ENCODE results near the gene MOB4. TPM values are rescaled to one million over a fixed set of nuclear protein-coding genes. Genes with fewer than 3 reads are reported as not detected.
"Not testable (repeated sequence)": the region's sequence is repeated elsewhere in the genome, so short reads cannot be mapped to it uniquely, and the experiment has no call there.

Gene MOB4
- total RNA-seq, 1 experiment from 2014 or later, result 28.3 TPM

DNA sequence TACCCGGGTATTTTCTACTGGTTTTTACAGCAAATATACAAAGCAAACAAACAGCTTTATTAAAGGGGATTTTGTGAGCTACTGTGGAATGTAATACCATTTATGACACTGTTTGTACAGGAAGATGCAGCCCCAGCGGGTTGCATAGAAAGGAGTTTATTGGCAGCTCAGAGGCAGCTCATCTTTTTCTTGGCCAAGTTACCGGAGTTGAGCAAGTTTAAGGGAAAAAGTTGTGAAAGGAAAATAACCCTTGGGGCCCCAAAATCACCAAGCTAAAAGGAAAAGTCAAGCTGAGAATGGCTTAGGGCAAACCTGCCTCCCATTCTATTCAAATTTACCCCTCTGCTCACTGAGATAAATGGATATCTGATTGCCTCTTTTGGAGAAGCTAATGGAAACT lies 60.8 kb downstream of the MOB4 start:
- Mint-ChIP-seq H3K4me1 (ENCODE audit: low read depth, unreplicated experiment) (no peaks in the 10 kb centered on the region), H3K4me3 (ENCODE audit: low read depth, unreplicated experiment) (no peak overlapping the region), H3K27ac (ENCODE audit: unreplicated experiment) (no peak overlapping the region), H3K9me3 (ENCODE audit: low read depth, unreplicated experiment) (peaks cover 5% of the 10 kb centered on the region), H3K27me3 (ENCODE audit: unreplicated experiment) (no peaks in the 10 kb centered on the region), H3K36me3 (ENCODE audit: insufficient read depth, unreplicated experiment) (peaks cover 17% of the 10 kb centered on the region)
- CTCF ChIA-PET, result interaction anchor here (0.6 to 0.9 kb wide), 2 partner anchors 23 to 562 kb away, joined by 3 to 5 read pairs; no protein-coding TSS in a partner anchor
- BruUV-seq (replicated peaks), result no TSS peak
- TF ChIP-seq, protein P1, sequence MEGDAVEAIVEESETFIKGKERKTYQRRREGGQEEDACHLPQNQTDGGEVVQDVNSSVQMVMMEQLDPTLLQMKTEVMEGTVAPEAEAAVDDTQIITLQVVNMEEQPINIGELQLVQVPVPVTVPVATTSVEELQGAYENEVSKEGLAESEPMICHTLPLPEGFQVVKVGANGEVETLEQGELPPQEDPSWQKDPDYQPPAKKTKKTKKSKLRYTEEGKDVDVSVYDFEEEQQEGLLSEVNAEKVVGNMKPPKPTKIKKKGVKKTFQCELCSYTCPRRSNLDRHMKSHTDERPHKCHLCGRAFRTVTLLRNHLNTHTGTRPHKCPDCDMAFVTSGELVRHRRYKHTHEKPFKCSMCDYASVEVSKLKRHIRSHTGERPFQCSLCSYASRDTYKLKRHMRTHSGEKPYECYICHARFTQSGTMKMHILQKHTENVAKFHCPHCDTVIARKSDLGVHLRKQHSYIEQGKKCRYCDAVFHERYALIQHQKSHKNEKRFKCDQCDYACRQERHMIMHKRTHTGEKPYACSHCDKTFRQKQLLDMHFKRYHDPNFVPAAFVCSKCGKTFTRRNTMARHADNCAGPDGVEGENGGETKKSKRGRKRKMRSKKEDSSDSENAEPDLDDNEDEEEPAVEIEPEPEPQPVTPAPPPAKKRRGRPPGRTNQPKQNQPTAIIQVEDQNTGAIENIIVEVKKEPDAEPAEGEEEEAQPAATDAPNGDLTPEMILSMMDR (IDR thresholded peaks at IDR 0.05; ENCODE audit: unreplicated experiment), result no peak
- DNase-seq, result no peak
- intact Hi-C loops (cut with micrococcal nuclease; ENCODE audit: unreplicated experiment), result no loop called here

- Mint-ChIP-seq H3K36me3 (ENCODE audit: insufficient read depth, unreplicated experiment) (peaks cover 11% of the 10 kb centered on the region), H3K27ac (ENCODE audit: unreplicated experiment) (no peak overlapping the region), H3K4me1 (ENCODE audit: low read depth, unreplicated experiment) (no peaks in the 10 kb centered on the region), H3K27me3 (ENCODE audit: unreplicated experiment) (no peaks in the 10 kb centered on the region), H3K4me3 (ENCODE audit: low read depth, unreplicated experiment) (no peak overlapping the region), H3K9me3 (ENCODE audit: low read depth, unreplicated experiment) (peaks cover 5% of the 10 kb centered on the region)
- BruUV-seq (replicated peaks), result no TSS peak
- no peak for DNase-seq
- intact Hi-C loops (cut with micrococcal nuclease; ENCODE audit: unreplicated experiment), result no loop called here
- TF ChIP-seq, protein P1 (IDR thresholded peaks at IDR 0.05; ENCODE audit: unreplicated experiment), result no peak
- CTCF ChIA-PET, result no interaction called here
These were observed 61.6 kb downstream of the MOB4 start for GRCh38 chr2:197577446-197577845.

DNA sequence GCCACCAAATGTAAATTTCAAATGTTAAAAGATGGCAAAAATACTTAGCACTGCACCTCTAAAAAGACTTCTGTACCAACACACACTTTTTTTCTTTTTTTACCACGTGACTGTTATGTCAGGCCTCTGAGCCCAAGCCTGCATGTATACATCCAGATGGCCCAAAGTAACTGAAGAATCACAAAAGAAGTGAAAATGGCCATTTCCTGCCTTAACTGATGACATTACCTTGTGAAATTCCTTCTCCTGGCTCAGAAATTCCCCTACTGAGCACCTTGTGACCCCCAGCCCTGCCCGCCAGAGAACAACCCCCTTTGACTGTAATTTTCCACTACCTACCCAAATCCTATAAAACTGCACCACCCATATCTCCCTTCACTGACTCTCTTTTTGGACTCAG lies 62.4 kb downstream of the MOB4 start:
- H3K4me1 Mint-ChIP-seq (ENCODE audit: low read depth, unreplicated experiment); H3K27me3 Mint-ChIP-seq (ENCODE audit: unreplicated experiment); intact Hi-C loops (cut with micrococcal nuclease; ENCODE audit: unreplicated experiment); H3K9me3 Mint-ChIP-seq (ENCODE audit: low read depth, unreplicated experiment); H3K36me3 Mint-ChIP-seq (ENCODE audit: insufficient read depth, unreplicated experiment); BruUV-seq (replicated peaks); H3K27ac Mint-ChIP-seq (ENCODE audit: unreplicated experiment); H3K4me3 Mint-ChIP-seq (ENCODE audit: low read depth, unreplicated experiment); CTCF ChIA-PET; DNase-seq: not testable (repeated sequence)

- H3K4me1 Mint-ChIP-seq (ENCODE audit: low read depth, unreplicated experiment); CTCF ChIA-PET; DNase-seq; H3K27ac Mint-ChIP-seq (ENCODE audit: unreplicated experiment); H3K27me3 Mint-ChIP-seq (ENCODE audit: unreplicated experiment); intact Hi-C loops (cut with micrococcal nuclease; ENCODE audit: unreplicated experiment); BruUV-seq (replicated peaks); H3K9me3 Mint-ChIP-seq (ENCODE audit: low read depth, unreplicated experiment); H3K36me3 Mint-ChIP-seq (ENCODE audit: insufficient read depth, unreplicated experiment); H3K4me3 Mint-ChIP-seq (ENCODE audit: low read depth, unreplicated experiment): not testable (repeated sequence)
These were observed 64.3 kb downstream of the MOB4 start for GRCh38 chr2:197580166-197580565.

DNA sequence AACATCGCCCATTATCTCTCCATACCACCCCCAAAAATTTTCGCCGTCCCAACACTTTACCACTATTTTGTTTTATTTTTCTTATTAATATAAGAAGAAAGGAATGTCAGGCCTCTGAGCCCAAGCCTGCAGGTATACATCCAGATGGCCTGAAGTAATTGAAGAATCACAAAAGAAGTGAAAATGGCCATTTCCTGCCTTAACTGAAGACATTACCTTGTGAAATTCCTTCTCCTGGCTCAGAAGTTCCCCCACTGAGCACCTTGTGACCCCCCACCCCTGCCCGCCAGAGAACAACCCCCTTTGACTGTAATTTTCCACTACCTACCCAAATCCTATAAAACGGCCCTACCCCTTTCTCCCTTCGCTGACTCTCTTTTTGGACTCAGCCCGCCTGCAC lies 71.4 kb downstream of the MOB4 start:
- BruUV-seq (replicated peaks); H3K27me3 Mint-ChIP-seq (ENCODE audit: unreplicated experiment); intact Hi-C loops (cut with micrococcal nuclease; ENCODE audit: unreplicated experiment); H3K9me3 Mint-ChIP-seq (ENCODE audit: low read depth, unreplicated experiment); DNase-seq; H3K27ac Mint-ChIP-seq (ENCODE audit: unreplicated experiment); CTCF ChIA-PET; H3K36me3 Mint-ChIP-seq (ENCODE audit: insufficient read depth, unreplicated experiment); H3K4me3 Mint-ChIP-seq (ENCODE audit: low read depth, unreplicated experiment); H3K4me1 Mint-ChIP-seq (ENCODE audit: low read depth, unreplicated experiment): not testable (repeated sequence)

DNA sequence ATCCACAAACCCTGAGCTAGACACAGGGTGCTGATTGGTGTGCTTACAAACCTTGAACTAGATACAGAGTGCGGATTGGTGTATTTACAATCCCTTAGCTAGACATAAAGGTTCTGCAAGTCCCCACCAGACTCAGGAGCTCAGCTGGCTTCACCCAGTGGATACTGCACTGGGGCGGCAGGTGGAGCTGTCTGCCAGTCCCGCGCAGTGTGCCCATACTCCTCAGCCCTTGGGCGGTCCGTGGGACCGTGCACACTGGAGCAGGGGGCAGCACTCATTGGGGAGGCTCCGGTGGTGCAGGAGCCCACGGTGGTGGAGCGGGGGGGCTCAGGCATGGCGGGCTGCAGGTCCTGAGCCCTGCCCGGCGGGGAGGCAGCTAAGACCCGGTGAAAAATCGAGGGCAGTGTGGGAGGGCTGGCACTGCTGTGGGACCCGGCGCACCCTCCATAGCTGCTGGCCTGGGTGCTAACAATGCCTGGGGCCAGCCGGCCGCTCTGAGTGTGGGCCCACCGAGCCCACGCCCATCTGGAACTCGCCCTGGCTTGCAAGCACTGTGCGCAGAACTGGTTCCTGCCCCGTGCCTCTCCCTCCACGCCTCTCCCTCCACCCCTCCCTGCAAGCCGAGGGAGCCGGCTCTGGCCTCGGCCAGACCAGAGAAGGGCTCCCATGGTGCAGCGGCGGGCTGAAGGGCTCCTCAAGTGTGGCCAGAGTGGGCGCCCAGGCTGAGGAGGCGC lies 75.6 kb downstream of the MOB4 start:
- TF ChIP-seq, protein P1 (IDR thresholded peaks at IDR 0.05; ENCODE audit: unreplicated experiment), result no peak
- Mint-ChIP-seq H3K36me3 (ENCODE audit: insufficient read depth, unreplicated experiment) (no peaks in the 10 kb centered on the region), H3K4me3 (ENCODE audit: low read depth, unreplicated experiment) (no peak overlapping the region), H3K27me3 (ENCODE audit: unreplicated experiment) (no peaks in the 10 kb centered on the region), H3K27ac (ENCODE audit: unreplicated experiment) (no peak overlapping the region), H3K4me1 (ENCODE audit: low read depth, unreplicated experiment) (no peaks in the 10 kb centered on the region), H3K9me3 (ENCODE audit: low read depth, unreplicated experiment) (no peaks in the 10 kb centered on the region)
- no TSS peak for BruUV-seq (replicated peaks)
- CTCF ChIA-PET, result no interaction called here
- no peak for DNase-seq
- intact Hi-C loops (cut with micrococcal nuclease; ENCODE audit: unreplicated experiment), result no loop called here
